ENCODE results near the gene ZBTB46.

ZBTB46 gene

DNA sequence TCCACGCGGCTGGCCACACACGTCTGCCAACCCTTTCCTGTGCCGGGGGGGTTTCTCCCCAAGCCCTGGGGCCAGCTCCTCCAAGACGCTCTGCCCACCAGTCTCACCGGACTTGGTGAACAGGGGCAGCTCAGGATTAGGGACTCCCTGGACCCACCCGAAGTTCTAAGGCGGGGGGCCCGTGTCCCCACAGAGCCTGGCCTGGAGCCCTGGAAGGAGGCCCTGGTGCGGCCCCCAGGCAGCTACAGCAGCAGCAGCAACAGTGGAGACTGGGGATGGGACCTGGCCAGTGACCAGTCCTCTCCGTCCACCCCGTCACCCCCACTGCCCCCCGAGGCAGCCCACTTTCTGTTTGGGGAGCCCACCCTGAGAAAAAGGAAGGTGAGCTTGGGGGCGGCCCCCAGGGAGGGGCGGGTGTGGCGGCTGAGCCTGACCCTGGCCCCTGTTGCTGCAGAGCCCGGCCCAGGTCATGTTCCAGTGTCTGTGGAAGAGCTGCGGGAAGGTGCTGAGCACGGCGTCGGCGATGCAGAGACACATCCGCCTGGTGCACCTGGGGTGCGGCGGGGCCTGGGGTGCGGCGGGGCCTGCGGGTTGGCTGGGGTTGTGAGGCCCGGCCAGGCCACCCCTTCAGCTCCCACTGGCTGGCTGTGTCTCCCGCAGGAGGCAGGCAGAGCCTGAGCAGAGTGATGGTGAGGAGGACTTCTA is 89.2 kb downstream of the ZBTB46 start:
- no peak for DNase-seq
- Histone ChIP-seq H3K27me3 (ENCODE audit: insufficient read depth, low read length, poor library complexity) (no peaks in the 10 kb centered on the region), H4K20me1 (ENCODE audit: insufficient read depth, low read length) (peaks cover 27% of the 10 kb centered on the region), H3K9ac (ENCODE audit: low read depth, low read length) (peak overlapping the region; percentile 74; the same call in 1 of the 2 replicates), H2AFZ (ENCODE audit: low read depth, low read length) (no peak overlapping the region), H3K36me3 (ENCODE audit: insufficient read depth, low read length) (peaks cover 44% of the 10 kb centered on the region), H3K4me2 (ENCODE audit: insufficient read depth, low read length) (peak overlapping the region; percentile 80), H3K79me2 (ENCODE audit: insufficient read depth, low read length) (peaks cover 8% of the 10 kb centered on the region; the same call in 1 of the 2 replicates), H3K4me1 (ENCODE audit: insufficient read depth, low read length) (peaks cover 22% of the 10 kb centered on the region), H3K9me3 (ENCODE audit: insufficient read depth, low read length, severe bottlenecking) (no peaks in the 10 kb centered on the region), H3K27ac (ENCODE audit: low read length) (no peak overlapping the region), H3K4me3 (ENCODE audit: low read depth in 1 of 2, low read length in 2 of 2) (no peak overlapping the region)
- no peak for ATAC-seq (ENCODE audit: insufficient read depth, low read depth)
- TF ChIP-seq EZH2 (IDR thresholded peaks at IDR 0.05; ENCODE audit: borderline replicate concordance, low read depth, low read length, severe bottlenecking) (no peak), CTCF (IDR thresholded peaks at IDR 0.05; ENCODE audit: borderline replicate concordance, extremely low read depth, low read length, poor library complexity, severe bottlenecking) (no peak)

GRCh38 chr20:63741354-63741675 is 89.7 kb downstream of the ZBTB46 start:
- H3K9ac ChIP-seq (ENCODE audit: low read depth, low read length) = peak overlapping the region; percentile 74
- H3K79me2 ChIP-seq (ENCODE audit: insufficient read depth, low read length) = peaks cover 8% of the 10 kb centered on the region; the same call in 1 of the 2 replicates
- H3K4me3 ChIP-seq (ENCODE audit: low read depth in 1 of 2, low read length in 2 of 2) = peak overlapping the region in 1 of 2 experiments; percentile 63; a peak in 1 of 4 replicates
- no peaks in the 10 kb centered on the region for H3K9me3 ChIP-seq (ENCODE audit: insufficient read depth, low read length, severe bottlenecking)
- H3K27me3 ChIP-seq (ENCODE audit: insufficient read depth, low read length, poor library complexity) = no peaks in the 10 kb centered on the region
- no peak for TF ChIP-seq CTCF (IDR thresholded peaks at IDR 0.05; ENCODE audit: borderline replicate concordance, extremely low read depth, low read length, poor library complexity, severe bottlenecking)
- H3K4me1 ChIP-seq (ENCODE audit: insufficient read depth, low read length) = peaks cover 22% of the 10 kb centered on the region
- H2AFZ ChIP-seq (ENCODE audit: low read depth, low read length) = no peak overlapping the region
- peak overlapping the region; percentile 80 for H3K4me2 ChIP-seq (ENCODE audit: insufficient read depth, low read length)
- DNase-seq (no peak), ATAC-seq (ENCODE audit: insufficient read depth, low read depth) (no peak)
- H3K27ac ChIP-seq (ENCODE audit: low read length) = peak overlapping the region; percentile 57
- H4K20me1 ChIP-seq (ENCODE audit: insufficient read depth, low read length) = peaks cover 27% of the 10 kb centered on the region
- peaks cover 49% of the 10 kb centered on the region for H3K36me3 ChIP-seq (ENCODE audit: insufficient read depth, low read length)

GRCh38 chr20:63740627-63741353 is 90.3 kb downstream of the ZBTB46 start:
- Histone ChIP-seq H3K4me3 (ENCODE audit: low read depth in 1 of 2, low read length in 2 of 2) (peak overlapping the region; percentile 28 to 63), H3K36me3 (ENCODE audit: insufficient read depth, low read length) (peaks cover 54% of the 10 kb centered on the region), H4K20me1 (ENCODE audit: insufficient read depth, low read length) (peaks cover 31% of the 10 kb centered on the region), H3K27ac (ENCODE audit: low read length) (peak overlapping the region; percentile 66), H2AFZ (ENCODE audit: low read depth, low read length) (peak overlapping the region; percentile 57), H3K27me3 (ENCODE audit: insufficient read depth, low read length, poor library complexity) (no peaks in the 10 kb centered on the region), H3K9ac (ENCODE audit: low read depth, low read length) (peak overlapping the region; percentile 74), H3K4me1 (ENCODE audit: insufficient read depth, low read length) (peaks cover 22% of the 10 kb centered on the region), H3K9me3 (ENCODE audit: insufficient read depth, low read length, severe bottlenecking) (no peaks in the 10 kb centered on the region), H3K4me2 (ENCODE audit: insufficient read depth, low read length) (peak overlapping the region; percentile 80), H3K79me2 (ENCODE audit: insufficient read depth, low read length) (peaks cover 8% of the 10 kb centered on the region; the same call in 1 of the 2 replicates)
- DNase-seq = peak; percentile 44
- TF ChIP-seq CTCF (IDR thresholded peaks at IDR 0.05; ENCODE audit: borderline replicate concordance, extremely low read depth, low read length, poor library complexity, severe bottlenecking) (no peak), EZH2 (IDR thresholded peaks at IDR 0.05; ENCODE audit: borderline replicate concordance, low read depth, low read length, severe bottlenecking) (no peak)
- ATAC-seq (ENCODE audit: insufficient read depth, low read depth) = no peak; the same call in 2 of the 3 replicates

Data from DND-41 (cell line).